Measurements from ENCODE around the gene ITGB5.

GRCh38 chr3:124924741-124925140 is 37.6 kb upstream of the ITGB5 start:
- TF ChIP-seq POLR2A (IDR thresholded peaks at IDR 0.05; ENCODE audit: low read length), result no peak
- no peak for TF ChIP-seq CTCF (IDR thresholded peaks at IDR 0.05)
- TF ChIP-seq FOSL2 (IDR thresholded peaks at IDR 0.05), result no peak
- no peak for TF ChIP-seq FOSL2 (CRISPR knock-in tag; IDR thresholded peaks at IDR 0.05)
- TF ChIP-seq MAX (IDR thresholded peaks at IDR 0.05), result no peak
- no peak for TF ChIP-seq BHLHE40 (IDR thresholded peaks at IDR 0.05; ENCODE audit: low read depth, low read length)
- no peak for TF ChIP-seq HDAC2 (IDR thresholded peaks at IDR 0.05)
- no peak for TF ChIP-seq ZNF302 (CRISPR knock-in tag; IDR thresholded peaks at IDR 0.05)
